ENCODE data around the gene CLPTM1L.

- no peak for TF ChIP-seq POLR2AphosphoS5 (IDR thresholded peaks at IDR 0.05; ENCODE audit: borderline replicate concordance, low read depth, low read length)
- TF ChIP-seq EZH2 (IDR thresholded peaks at IDR 0.05) = no peak
- no peak for TF ChIP-seq FOXP2 (optimal IDR thresholded peaks at IDR 0.05; ENCODE audit: control extremely low read depth, extremely low read length, insufficient read depth)
Observed at GRCh38 chr5:1317921-1318565, 26.9 kb downstream of the CLPTM1L start.
